GM23338 (cell line): ENCODE measurements around the gene TMTC2. TPM values are rescaled to one million over a fixed set of nuclear protein-coding genes. Genes with fewer than 3 reads are reported as not detected.

Experiments
- ATAC-seq: fragments of 200-7000 bp; cut with Tn5 transposase; 3 replicates; pipeline ENCODE4 v1.9.1; 2020
- DNase-seq: peaks from one replicate; pipeline ENCODE4 v3.0.0-alpha.2; 2015; ENCODE audit warnings: low spot score
- H2AFZ ChIP-seq: fragments of 200-600 bp; sonication (generic); 2 replicates; pipeline ENCODE4 v1.8.0; 2016; ENCODE audit warnings: antibody characterized with exemption, mild to moderate bottlenecking, moderate library complexity
- H3F3A ChIP-seq: fragments of 200-600 bp; sonication (generic); replicated peaks from 2 replicates; pipeline ENCODE4 v1.8.0; 2017; ENCODE audit warnings: antibody characterized with exemption, mixed run types, low read depth
- H3K27ac ChIP-seq: fragments of 200-600 bp; sonication (generic); 2 replicates; pipeline ENCODE4 v1.6.1; 2016; ENCODE audit warnings: low read depth
- H3K27me3 ChIP-seq: fragments of 200-600 bp; sonication (generic); 2 replicates; pipeline ENCODE4 v1.8.0; 2016; ENCODE audit warnings: mild to moderate bottlenecking, mixed run types, moderate library complexity; ENCODE audit not compliant: insufficient read depth
- H3K36me3 ChIP-seq: fragments of 200-600 bp; sonication (generic); 2 replicates; pipeline ENCODE4 v1.8.0; 2016; ENCODE audit warnings: mild to moderate bottlenecking; ENCODE audit not compliant: insufficient read depth
- H3K4me1 ChIP-seq: fragments of 200-600 bp; sonication (generic); 2 replicates; pipeline ENCODE4 v1.8.0; 2016; ENCODE audit warnings: mild to moderate bottlenecking, moderate library complexity; ENCODE audit not compliant: insufficient read depth
- H3K4me2 ChIP-seq: fragments of 200-600 bp; sonication (generic); 2 replicates; pipeline ENCODE4 v1.7.1; 2017; ENCODE audit warnings: mixed run types
- H3K4me3 ChIP-seq: fragments of 200-600 bp; sonication (generic); 2 replicates; pipeline ENCODE4 v1.6.1; 2016; ENCODE audit warnings: mixed run types
- H3K79me2 ChIP-seq: fragments of 200-600 bp; sonication (generic); replicated peaks from 2 replicates; pipeline ENCODE4 v1.8.0; 2017; ENCODE audit warnings: mild to moderate bottlenecking; ENCODE audit not compliant: insufficient read depth
- H3K9me2 ChIP-seq: fragments of 200-600 bp; sonication (generic); 2 replicates; pipeline ENCODE4 v1.8.0; 2017; ENCODE audit not compliant: insufficient read depth
- H4K20me1 ChIP-seq: fragments of 200-600 bp; sonication (generic); replicated peaks from 2 replicates; pipeline ENCODE4 v1.8.0; 2017; ENCODE audit warnings: mild to moderate bottlenecking; ENCODE audit not compliant: insufficient read depth
- H3K27ac Mint-ChIP-seq: 2 replicates; pipeline ENCODE4 v1.8.0; 2020; ENCODE audit warnings: inconsistent platforms, mild to moderate bottlenecking, moderate library complexity, mixed read lengths
- H3K27me3 Mint-ChIP-seq: 3 replicates; pipeline ENCODE4 v1.8.0; 2022; ENCODE audit warnings: low read depth, mild to moderate bottlenecking, moderate library complexity, mixed read lengths, inconsistent platforms; ENCODE audit not compliant: insufficient read depth, poor library complexity
- H3K36me3 Mint-ChIP-seq: 3 replicates; pipeline ENCODE4 v1.8.0; 2021; ENCODE audit warnings: low read depth, mild to moderate bottlenecking, inconsistent platforms, moderate library complexity, mixed read lengths
- H3K4me1 Mint-ChIP-seq: 3 replicates; pipeline ENCODE4 v1.8.0; 2020; ENCODE audit warnings: mild to moderate bottlenecking, inconsistent platforms, mixed read lengths
- H3K4me3 Mint-ChIP-seq: 3 replicates; pipeline ENCODE4 v1.8.0; 2021; ENCODE audit warnings: moderate library complexity, mild to moderate bottlenecking, inconsistent platforms, mixed read lengths
- H3K9me3 Mint-ChIP-seq: 3 replicates; pipeline ENCODE4 v1.8.0; 2020; ENCODE audit warnings: moderate library complexity, mild to moderate bottlenecking, inconsistent platforms, mixed read lengths
- CREB1 ChIP-seq: fragments of 250-450 bp; sonication (Bioruptor Pico); IDR thresholded peaks from 2 replicates; pipeline ENCODE4 v1.5.0; 2020; ENCODE audit warnings: low read depth, mild to moderate bottlenecking, moderate library complexity
- EZH2 ChIP-seq: fragments of 200-600 bp; sonication (generic); IDR thresholded peaks from one replicate; pipeline ENCODE4 v1.8.0; 2017; ENCODE audit warnings: antibody characterized with exemption, mild to moderate bottlenecking, low read depth; ENCODE audit not compliant: unreplicated experiment
- EZH2phosphoT487 ChIP-seq: fragments of 200-600 bp; sonication (generic); IDR thresholded peaks from one replicate; pipeline ENCODE4 v1.8.1; 2018; ENCODE audit warnings: antibody characterized with exemption; ENCODE audit not compliant: unreplicated experiment
- JUNB ChIP-seq: IDR thresholded peaks from one replicate; pipeline ENCODE4 v1.6.1; 2016; ENCODE audit warnings: antibody characterized with exemption; ENCODE audit not compliant: unreplicated experiment
- NANOG ChIP-seq: IDR thresholded peaks from 2 replicates; pipeline ENCODE4 v1.6.1; 2016; ENCODE audit warnings: antibody characterized with exemption, borderline replicate concordance
- POLR2AphosphoS5 ChIP-seq: IDR thresholded peaks from 2 replicates; pipeline ENCODE4 v1.6.1; 2016; ENCODE audit warnings: antibody characterized with exemption, low read depth
- STAT1 ChIP-seq: IDR thresholded peaks from one replicate; pipeline ENCODE4 v1.6.1; 2016; ENCODE audit warnings: antibody characterized with exemption; ENCODE audit not compliant: unreplicated experiment
- ZNF114 ChIP-seq: fragments of 250-450 bp; sonication (Bioruptor Pico); IDR thresholded peaks from 2 replicates; pipeline ENCODE4 v1.5.0; 2020; ENCODE audit warnings: mild to moderate bottlenecking, moderate library complexity
- polyA plus RNA-seq: library from polyadenylated mRNA; unstranded; fragments of >200 nt; fragmentation: Nextera tagmentation; extraction: Ambion mirVana; gene quantifications from 2 replicates; pipeline ENCODE4 v1.2.1, GENCODE V29; 2016
- total RNA-seq: library from RNA; depleted of rRNA; stranded (reverse); fragments of >200 nt; shearing (Covaris generic); gene quantifications from 2 replicates; pipeline ENCODE4 v1.2.3, GENCODE V29; 2014
- TF ChIP-seq, protein P1 (sequence below): fragments of 250-450 bp; sonication (Bioruptor Pico); IDR thresholded peaks from 2 replicates; pipeline ENCODE4 v1.5.0; 2020; ENCODE audit warnings: mild to moderate bottlenecking, moderate library complexity
- TF ChIP-seq, protein P2 (sequence below), 2 experiments: fragments of 200-600 bp in 1 of 2; sonication (generic) in 1 of 2; conservative IDR thresholded peaks; 2 replicates each; pipeline versions ENCODE4 v1.5.1 to v1.6.1; 2016 to 2017; ENCODE audit warnings: antibody characterized with exemption in 2 of 2, low read depth in 2 of 2, mild to moderate bottlenecking in 2 of 2, moderate library complexity in 1 of 2

Gene TMTC2
- total and polyA plus RNA-seq, 2 experiments from 2014 or later, result 0.57 to 6.5 TPM

DNA sequence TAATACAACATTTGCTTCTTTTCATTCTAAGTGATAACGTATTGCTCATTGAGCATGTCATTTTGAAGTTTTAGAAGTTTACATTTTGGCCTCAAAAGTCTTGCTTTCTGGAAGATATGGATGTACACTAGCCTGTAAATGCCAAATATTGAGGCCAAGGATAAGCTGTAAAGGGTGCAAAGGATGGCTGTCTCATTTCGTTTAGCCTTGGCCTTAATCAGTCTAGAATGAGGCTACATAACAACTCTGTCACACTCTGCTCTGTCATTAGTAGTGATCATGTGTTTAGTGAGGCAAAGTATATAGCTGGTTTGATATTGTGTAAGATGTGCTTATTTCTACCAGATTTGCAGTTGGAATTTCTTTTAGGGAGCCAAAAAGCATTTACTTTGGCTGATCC, 344.5 kb downstream of the TMTC2 start:
- Mint-ChIP-seq H3K27ac (no peak overlapping the region), H3K27me3 (no peaks in the 10 kb centered on the region), H3K4me3 (no peak overlapping the region), H3K36me3 (no peaks in the 10 kb centered on the region), H3K4me1 (no peaks in the 10 kb centered on the region), H3K9me3 (no peaks in the 10 kb centered on the region)
- no peak overlapping the region for H3K27ac ChIP-seq
- H2AFZ ChIP-seq, result no peak overlapping the region
- no peak overlapping the region for H3K4me3 ChIP-seq
- no peak overlapping the region for H3K4me2 ChIP-seq
- no peaks in the 10 kb centered on the region for H4K20me1 ChIP-seq
- H3K36me3 ChIP-seq, result no peaks in the 10 kb centered on the region
- DNase-seq (no peak), ATAC-seq (no peak)
- no peaks in the 10 kb centered on the region for H3K9me2 ChIP-seq
- no peaks in the 10 kb centered on the region for H3K4me1 ChIP-seq
- H3F3A ChIP-seq, result no peaks in the 10 kb centered on the region
- TF ChIP-seq EZH2, result no peak
- no peak for TF ChIP-seq EZH2phosphoT487
- TF ChIP-seq POLR2AphosphoS5, result no peak
- TF ChIP-seq, protein P1, sequence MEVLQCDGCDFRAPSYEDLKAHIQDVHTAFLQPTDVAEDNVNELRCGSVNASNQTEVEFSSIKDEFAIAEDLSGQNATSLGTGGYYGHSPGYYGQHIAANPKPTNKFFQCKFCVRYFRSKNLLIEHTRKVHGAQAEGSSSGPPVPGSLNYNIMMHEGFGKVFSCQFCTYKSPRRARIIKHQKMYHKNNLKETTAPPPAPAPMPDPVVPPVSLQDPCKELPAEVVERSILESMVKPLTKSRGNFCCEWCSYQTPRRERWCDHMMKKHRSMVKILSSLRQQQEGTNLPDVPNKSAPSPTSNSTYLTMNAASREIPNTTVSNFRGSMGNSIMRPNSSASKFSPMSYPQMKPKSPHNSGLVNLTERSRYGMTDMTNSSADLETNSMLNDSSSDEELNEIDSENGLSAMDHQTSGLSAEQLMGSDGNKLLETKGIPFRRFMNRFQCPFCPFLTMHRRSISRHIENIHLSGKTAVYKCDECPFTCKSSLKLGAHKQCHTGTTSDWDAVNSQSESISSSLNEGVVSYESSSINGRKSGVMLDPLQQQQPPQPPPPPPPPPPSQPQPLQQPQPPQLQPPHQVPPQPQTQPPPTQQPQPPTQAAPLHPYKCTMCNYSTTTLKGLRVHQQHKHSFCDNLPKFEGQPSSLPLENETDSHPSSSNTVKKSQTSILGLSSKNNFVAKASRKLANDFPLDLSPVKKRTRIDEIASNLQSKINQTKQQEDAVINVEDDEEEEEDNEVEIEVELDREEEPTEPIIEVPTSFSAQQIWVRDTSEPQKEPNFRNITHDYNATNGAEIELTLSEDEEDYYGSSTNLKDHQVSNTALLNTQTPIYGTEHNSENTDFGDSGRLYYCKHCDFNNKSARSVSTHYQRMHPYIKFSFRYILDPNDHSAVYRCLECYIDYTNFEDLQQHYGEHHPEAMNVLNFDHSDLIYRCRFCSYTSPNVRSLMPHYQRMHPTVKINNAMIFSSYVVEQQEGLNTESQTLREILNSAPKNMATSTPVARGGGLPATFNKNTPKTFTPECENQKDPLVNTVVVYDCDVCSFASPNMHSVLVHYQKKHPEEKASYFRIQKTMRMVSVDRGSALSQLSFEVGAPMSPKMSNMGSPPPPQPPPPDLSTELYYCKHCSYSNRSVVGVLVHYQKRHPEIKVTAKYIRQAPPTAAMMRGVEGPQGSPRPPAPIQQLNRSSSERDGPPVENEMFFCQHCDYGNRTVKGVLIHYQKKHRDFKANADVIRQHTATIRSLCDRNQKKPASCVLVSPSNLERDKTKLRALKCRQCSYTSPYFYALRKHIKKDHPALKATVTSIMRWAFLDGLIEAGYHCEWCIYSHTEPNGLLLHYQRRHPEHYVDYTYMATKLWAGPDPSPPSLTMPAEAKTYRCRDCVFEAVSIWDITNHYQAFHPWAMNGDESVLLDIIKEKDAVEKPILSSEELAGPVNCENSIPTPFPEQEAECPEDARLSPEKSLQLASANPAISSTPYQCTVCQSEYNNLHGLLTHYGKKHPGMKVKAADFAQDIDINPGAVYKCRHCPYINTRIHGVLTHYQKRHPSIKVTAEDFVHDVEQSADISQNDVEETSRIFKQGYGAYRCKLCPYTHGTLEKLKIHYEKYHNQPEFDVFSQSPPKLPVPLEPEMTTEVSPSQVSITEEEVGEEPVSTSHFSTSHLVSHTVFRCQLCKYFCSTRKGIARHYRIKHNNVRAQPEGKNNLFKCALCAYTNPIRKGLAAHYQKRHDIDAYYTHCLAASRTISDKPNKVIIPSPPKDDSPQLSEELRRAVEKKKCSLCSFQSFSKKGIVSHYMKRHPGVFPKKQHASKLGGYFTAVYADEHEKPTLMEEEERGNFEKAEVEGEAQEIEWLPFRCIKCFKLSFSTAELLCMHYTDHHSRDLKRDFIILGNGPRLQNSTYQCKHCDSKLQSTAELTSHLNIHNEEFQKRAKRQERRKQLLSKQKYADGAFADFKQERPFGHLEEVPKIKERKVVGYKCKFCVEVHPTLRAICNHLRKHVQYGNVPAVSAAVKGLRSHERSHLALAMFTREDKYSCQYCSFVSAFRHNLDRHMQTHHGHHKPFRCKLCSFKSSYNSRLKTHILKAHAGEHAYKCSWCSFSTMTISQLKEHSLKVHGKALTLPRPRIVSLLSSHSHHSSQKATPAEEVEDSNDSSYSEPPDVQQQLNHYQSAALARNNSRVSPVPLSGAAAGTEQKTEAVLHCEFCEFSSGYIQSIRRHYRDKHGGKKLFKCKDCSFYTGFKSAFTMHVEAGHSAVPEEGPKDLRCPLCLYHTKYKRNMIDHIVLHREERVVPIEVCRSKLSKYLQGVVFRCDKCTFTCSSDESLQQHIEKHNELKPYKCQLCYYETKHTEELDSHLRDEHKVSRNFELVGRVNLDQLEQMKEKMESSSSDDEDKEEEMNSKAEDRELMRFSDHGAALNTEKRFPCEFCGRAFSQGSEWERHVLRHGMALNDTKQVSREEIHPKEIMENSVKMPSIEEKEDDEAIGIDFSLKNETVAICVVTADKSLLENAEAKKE, result no peak
- no peak for TF ChIP-seq CREB1 (CRISPR knock-in tag)
- TF ChIP-seq, protein P2, sequence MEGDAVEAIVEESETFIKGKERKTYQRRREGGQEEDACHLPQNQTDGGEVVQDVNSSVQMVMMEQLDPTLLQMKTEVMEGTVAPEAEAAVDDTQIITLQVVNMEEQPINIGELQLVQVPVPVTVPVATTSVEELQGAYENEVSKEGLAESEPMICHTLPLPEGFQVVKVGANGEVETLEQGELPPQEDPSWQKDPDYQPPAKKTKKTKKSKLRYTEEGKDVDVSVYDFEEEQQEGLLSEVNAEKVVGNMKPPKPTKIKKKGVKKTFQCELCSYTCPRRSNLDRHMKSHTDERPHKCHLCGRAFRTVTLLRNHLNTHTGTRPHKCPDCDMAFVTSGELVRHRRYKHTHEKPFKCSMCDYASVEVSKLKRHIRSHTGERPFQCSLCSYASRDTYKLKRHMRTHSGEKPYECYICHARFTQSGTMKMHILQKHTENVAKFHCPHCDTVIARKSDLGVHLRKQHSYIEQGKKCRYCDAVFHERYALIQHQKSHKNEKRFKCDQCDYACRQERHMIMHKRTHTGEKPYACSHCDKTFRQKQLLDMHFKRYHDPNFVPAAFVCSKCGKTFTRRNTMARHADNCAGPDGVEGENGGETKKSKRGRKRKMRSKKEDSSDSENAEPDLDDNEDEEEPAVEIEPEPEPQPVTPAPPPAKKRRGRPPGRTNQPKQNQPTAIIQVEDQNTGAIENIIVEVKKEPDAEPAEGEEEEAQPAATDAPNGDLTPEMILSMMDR (conservative IDR thresholded peaks at IDR 0.05; ENCODE audit: low read depth in 2 of 2), result no peak
- no peak for TF ChIP-seq NANOG
- no peak for TF ChIP-seq STAT1
- no peak for TF ChIP-seq ZNF114
- TF ChIP-seq JUNB, result no peak
- H3K79me2 ChIP-seq, result no peaks in the 10 kb centered on the region
- no peaks in the 10 kb centered on the region for H3K27me3 ChIP-seq
